HEK293 (cell line): ENCODE data around the gene HS3ST6.

ENCODE experiments used
- CTCF ChIA-PET: fragments of 350-600 bp; formaldehyde crosslinking; extraction: SDS; loops from one replicate; lab custom pipeline; 2021; ENCODE audit warnings: antibody characterized with exemption; lab: Yijun Ruan, JAX
- POLR2A ChIA-PET: fragments of 300-600 bp; formaldehyde crosslinking; extraction: SDS; loops from one replicate; lab custom pipeline; 2020; ENCODE audit warnings: antibody characterized with exemption, inconsistent platforms; lab: Yijun Ruan, JAX
- H3K27ac ChIP-seq: fragments of 200-500 bp; sonication (Bioruptor generic); 2 replicates; pipeline ENCODE4 v1.5.1; 2014; ENCODE audit warnings: low read depth, low read length, control low read depth, inconsistent platforms; ENCODE audit errors: extremely low read depth
- H3K36me3 ChIP-seq, 2 experiments: fragments of 200-500 bp in 1 of 2; sonication (Bioruptor generic) in 1 of 2; 1 replicate in 1 of 2; 2 replicates in 1 of 2; pipeline ENCODE4 v1.5.1; 2014 to 2017; ENCODE audit warnings: inconsistent platforms in 2 of 2, low read length in 2 of 2; ENCODE audit not compliant: control insufficient read depth in 2 of 2, insufficient read depth in 1 of 2
- H3K4me1 ChIP-seq: fragments of 200-500 bp; sonication (Bioruptor generic); 2 replicates; pipeline ENCODE4 v1.5.1; 2014; ENCODE audit warnings: mild to moderate bottlenecking, low read length, inconsistent platforms; ENCODE audit not compliant: control insufficient read depth, insufficient read depth
- H3K4me3 ChIP-seq: 2 replicates; pipeline ENCODE4 v1.5.1; 2011; ENCODE audit warnings: low read depth, mild to moderate bottlenecking, control low read depth, low read length, moderate library complexity
- H3K9me3 ChIP-seq: fragments of 200-500 bp; sonication (Bioruptor generic); 2 replicates; pipeline ENCODE4 v1.5.1; 2014; ENCODE audit warnings: low read depth, low read length, inconsistent platforms; ENCODE audit not compliant: control insufficient read depth, insufficient read depth
- OSR2 ChIP-seq: fragments of 450-650 bp; formaldehyde crosslinking; IDR thresholded peaks from 2 replicates; pipeline ENCODE4 v1.5.1; 2016; ENCODE audit warnings: missing biosample characterization, missing genetic modification characterization
- SP2 ChIP-seq: fragments of 450-650 bp; formaldehyde crosslinking; IDR thresholded peaks from 2 replicates; pipeline ENCODE4 v1.5.1; 2016; ENCODE audit warnings: missing biosample characterization, missing genetic modification characterization
- TCF7L2 ChIP-seq: IDR thresholded peaks from 2 replicates; pipeline ENCODE4 v1.6.1; 2011; ENCODE audit warnings: low read depth, mild to moderate bottlenecking, inconsistent platforms, low read length, moderate library complexity, borderline replicate concordance
- TRIM28 ChIP-seq: IDR thresholded peaks from 2 replicates; pipeline ENCODE4 v1.6.1; 2011; ENCODE audit warnings: low read length, control low read depth, borderline replicate concordance
- ZEB2 ChIP-seq: fragments of 450-650 bp; formaldehyde crosslinking; IDR thresholded peaks from 2 replicates; pipeline ENCODE4 v1.5.1; 2016; ENCODE audit warnings: missing biosample characterization, missing genetic modification characterization
- ZNF121 ChIP-seq: fragments of 450-650 bp; formaldehyde crosslinking; IDR thresholded peaks from 2 replicates; pipeline ENCODE4 v1.5.1; 2016; ENCODE audit warnings: missing biosample characterization, missing genetic modification characterization
- ZNF16 ChIP-seq: fragments of 450-650 bp; formaldehyde crosslinking; IDR thresholded peaks from 2 replicates; pipeline ENCODE4 v1.5.1; 2016; ENCODE audit warnings: low read depth, missing biosample characterization, missing genetic modification characterization
- ZNF184 ChIP-seq: fragments of 450-650 bp; IDR thresholded peaks from 2 replicates; pipeline ENCODE4 v1.5.1; 2018; ENCODE audit warnings: missing biosample characterization, mild to moderate bottlenecking, missing genetic modification characterization
- ZNF19 ChIP-seq: fragments of 450-650 bp; formaldehyde crosslinking; IDR thresholded peaks from 2 replicates; pipeline ENCODE4; 2016; ENCODE audit warnings: missing biosample characterization, missing genetic modification characterization, low read depth
- ZNF221 ChIP-seq: fragments of 450-650 bp; formaldehyde crosslinking; IDR thresholded peaks from 2 replicates; pipeline ENCODE4 v1.5.1; 2017; ENCODE audit warnings: missing biosample characterization, missing genetic modification characterization, borderline replicate concordance
- ZNF248 ChIP-seq: fragments of 450-650 bp; formaldehyde crosslinking; IDR thresholded peaks from 2 replicates; pipeline ENCODE4 v1.5.1; 2017; ENCODE audit warnings: missing biosample characterization, missing genetic modification characterization
- ZNF354C ChIP-seq: fragments of 450-650 bp; formaldehyde crosslinking; IDR thresholded peaks from 2 replicates; pipeline ENCODE4 v1.5.1; 2016; ENCODE audit warnings: missing biosample characterization, missing genetic modification characterization, low read depth, borderline replicate concordance
- ZNF473 ChIP-seq: fragments of 450-650 bp; formaldehyde crosslinking; IDR thresholded peaks from 2 replicates; pipeline ENCODE4 v1.5.1; 2017; ENCODE audit warnings: missing biosample characterization, missing genetic modification characterization
- ZNF626 ChIP-seq: fragments of 450-650 bp; sonication (Bioruptor Pico); formaldehyde crosslinking; IDR thresholded peaks from 2 replicates; pipeline ENCODE4 v1.5.1; 2018; ENCODE audit warnings: missing biosample characterization, missing genetic modification characterization, inconsistent platforms
- ZNF658 ChIP-seq: fragments of 450-650 bp; formaldehyde crosslinking; IDR thresholded peaks from 2 replicates; pipeline ENCODE4; 2016; ENCODE audit warnings: missing biosample characterization, missing genetic modification characterization
- ZNF677 ChIP-seq: fragments of 450-650 bp; IDR thresholded peaks from 2 replicates; pipeline ENCODE4 v1.5.0; 2018; ENCODE audit warnings: missing biosample characterization, mild to moderate bottlenecking, missing genetic modification characterization, moderate library complexity
- ZNF792 ChIP-seq: fragments of 450-650 bp; formaldehyde crosslinking; IDR thresholded peaks from 2 replicates; pipeline ENCODE4 v1.5.1; 2016; ENCODE audit warnings: missing biosample characterization, missing genetic modification characterization
- TF ChIP-seq, protein P1 (sequence below): fragments of 450-650 bp; formaldehyde crosslinking; IDR thresholded peaks from 2 replicates; pipeline ENCODE4 v1.5.1; 2016; ENCODE audit warnings: missing biosample characterization, missing genetic modification characterization, borderline replicate concordance
- TF ChIP-seq, protein P2 (sequence below): sonication (generic); formaldehyde crosslinking; IDR thresholded peaks from 2 replicates; pipeline ENCODE4 v1.8.1; 2022; ENCODE audit warnings: mild to moderate bottlenecking, moderate library complexity, missing genetic modification reagents
- TF ChIP-seq, protein P3 (sequence below): fragments of 450-650 bp; formaldehyde crosslinking; IDR thresholded peaks from 2 replicates; pipeline ENCODE4 v1.5.1; 2017; ENCODE audit warnings: missing biosample characterization, mild to moderate bottlenecking, missing genetic modification characterization, moderate library complexity
- TF ChIP-seq, protein P4 (sequence below): fragments of 450-650 bp; formaldehyde crosslinking; IDR thresholded peaks from 2 replicates; pipeline ENCODE4 v1.5.1; 2016; ENCODE audit warnings: missing biosample characterization, missing genetic modification characterization
- TF ChIP-seq, protein P5 (sequence below): fragments of 450-650 bp; formaldehyde crosslinking; IDR thresholded peaks from 2 replicates; pipeline ENCODE4 v1.5.1; 2016; ENCODE audit warnings: missing biosample characterization, missing genetic modification characterization

HS3ST6 gene

DNA sequence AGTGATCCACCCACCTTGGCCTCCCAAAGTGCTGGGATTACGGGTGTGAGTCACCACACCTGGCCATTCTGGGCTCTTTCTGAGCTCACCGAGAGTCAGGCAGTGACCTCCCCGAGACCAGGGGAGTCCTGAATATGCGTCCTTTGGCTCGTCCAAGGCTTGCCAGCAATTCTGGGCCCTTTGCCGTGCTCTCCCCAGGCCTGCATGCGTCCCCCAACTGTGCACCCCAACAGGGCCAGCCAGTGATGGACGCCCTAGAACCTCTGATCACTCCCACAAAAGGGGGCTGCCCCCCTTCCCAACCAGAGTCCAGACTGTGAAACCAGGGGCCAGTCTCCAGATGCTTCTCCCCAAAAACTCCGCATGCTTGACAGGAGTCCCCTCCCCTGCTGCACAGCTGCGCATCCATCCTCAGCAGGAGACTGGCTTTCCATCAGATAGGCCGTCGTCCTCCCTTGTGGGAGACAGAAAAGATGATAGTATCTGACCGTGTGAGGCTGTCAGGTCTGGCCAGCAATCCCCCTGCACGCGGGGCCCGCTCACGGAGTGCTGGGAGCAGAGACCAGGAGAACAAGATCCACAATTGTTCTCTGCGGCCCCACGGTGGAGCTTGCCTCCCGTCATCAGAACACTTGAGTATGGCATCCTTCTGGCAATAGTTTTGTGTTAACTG, 15.5 kb downstream of the HS3ST6 start:
- TF ChIP-seq TRIM28 (no peak), ZNF626 (tag by site-specific recombination) (no peak), ZNF354C (no peak), SP2 (no peak), OSR2 (tag by site-specific recombination) (no peak), ZNF658 (tag by site-specific recombination) (no peak), ZNF248 (no peak), ZNF792 (tag by site-specific recombination) (no peak)
- TF ChIP-seq, protein P1, sequence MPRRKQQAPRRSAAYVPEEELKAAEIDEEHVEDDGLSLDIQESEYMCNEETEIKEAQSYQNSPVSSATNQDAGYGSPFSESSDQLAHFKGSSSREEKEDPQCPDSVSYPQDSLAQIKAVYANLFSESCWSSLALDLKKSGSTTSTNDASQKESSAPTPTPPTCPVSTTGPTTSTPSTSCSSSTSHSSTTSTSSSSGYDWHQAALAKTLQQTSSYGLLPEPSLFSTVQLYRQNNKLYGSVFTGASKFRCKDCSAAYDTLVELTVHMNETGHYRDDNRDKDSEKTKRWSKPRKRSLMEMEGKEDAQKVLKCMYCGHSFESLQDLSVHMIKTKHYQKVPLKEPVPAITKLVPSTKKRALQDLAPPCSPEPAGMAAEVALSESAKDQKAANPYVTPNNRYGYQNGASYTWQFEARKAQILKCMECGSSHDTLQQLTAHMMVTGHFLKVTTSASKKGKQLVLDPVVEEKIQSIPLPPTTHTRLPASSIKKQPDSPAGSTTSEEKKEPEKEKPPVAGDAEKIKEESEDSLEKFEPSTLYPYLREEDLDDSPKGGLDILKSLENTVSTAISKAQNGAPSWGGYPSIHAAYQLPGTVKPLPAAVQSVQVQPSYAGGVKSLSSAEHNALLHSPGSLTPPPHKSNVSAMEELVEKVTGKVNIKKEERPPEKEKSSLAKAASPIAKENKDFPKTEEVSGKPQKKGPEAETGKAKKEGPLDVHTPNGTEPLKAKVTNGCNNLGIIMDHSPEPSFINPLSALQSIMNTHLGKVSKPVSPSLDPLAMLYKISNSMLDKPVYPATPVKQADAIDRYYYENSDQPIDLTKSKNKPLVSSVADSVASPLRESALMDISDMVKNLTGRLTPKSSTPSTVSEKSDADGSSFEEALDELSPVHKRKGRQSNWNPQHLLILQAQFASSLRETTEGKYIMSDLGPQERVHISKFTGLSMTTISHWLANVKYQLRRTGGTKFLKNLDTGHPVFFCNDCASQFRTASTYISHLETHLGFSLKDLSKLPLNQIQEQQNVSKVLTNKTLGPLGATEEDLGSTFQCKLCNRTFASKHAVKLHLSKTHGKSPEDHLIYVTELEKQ (tag by site-specific recombination), result no peak
- TF ChIP-seq, protein P2, sequence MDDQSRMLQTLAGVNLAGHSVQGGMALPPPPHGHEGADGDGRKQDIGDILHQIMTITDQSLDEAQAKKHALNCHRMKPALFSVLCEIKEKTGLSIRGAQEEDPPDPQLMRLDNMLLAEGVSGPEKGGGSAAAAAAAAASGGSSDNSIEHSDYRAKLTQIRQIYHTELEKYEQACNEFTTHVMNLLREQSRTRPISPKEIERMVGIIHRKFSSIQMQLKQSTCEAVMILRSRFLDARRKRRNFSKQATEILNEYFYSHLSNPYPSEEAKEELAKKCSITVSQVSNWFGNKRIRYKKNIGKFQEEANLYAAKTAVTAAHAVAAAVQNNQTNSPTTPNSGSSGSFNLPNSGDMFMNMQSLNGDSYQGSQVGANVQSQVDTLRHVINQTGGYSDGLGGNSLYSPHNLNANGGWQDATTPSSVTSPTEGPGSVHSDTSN (CRISPR knock-in tag), result no peak
- TF ChIP-seq, all 188 proteins: peak for 0
- no peaks in the 10 kb centered on the region for H3K36me3 ChIP-seq
- no peak overlapping the region for H3K27ac ChIP-seq
- CTCF ChIA-PET, result interaction anchor here (0.9 kb wide), 1 partner anchor 21 kb away, joined by 3 read pairs; no protein-coding TSS in a partner anchor
- POLR2A ChIA-PET, result interaction anchor here (0.7 kb wide), 1 partner anchor 48 kb away, joined by 7 read pairs; no protein-coding TSS in a partner anchor
- no peaks in the 10 kb centered on the region for H3K9me3 ChIP-seq
- H3K4me1 ChIP-seq, result no peaks in the 10 kb centered on the region
- H3K4me3 ChIP-seq, result no peak overlapping the region

DNA sequence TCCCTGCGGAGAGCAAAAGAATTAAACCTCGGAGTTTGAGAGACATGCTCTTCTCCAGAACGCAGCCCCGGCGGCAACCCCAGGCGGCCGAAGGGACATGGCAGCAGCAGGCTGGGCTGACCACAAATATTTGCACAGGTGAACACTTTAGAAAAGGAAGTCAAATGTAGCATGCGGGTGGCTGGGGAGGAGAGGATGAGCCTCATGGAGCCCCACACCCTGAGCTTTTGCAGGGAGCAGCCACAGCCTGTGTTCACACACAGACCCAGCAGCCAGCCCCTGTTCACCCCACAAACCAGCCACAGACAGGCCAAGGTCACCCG, 17.8 kb downstream of the HS3ST6 start:
- no peaks in the 10 kb centered on the region for H3K9me3 ChIP-seq
- ChIA-PET CTCF (interaction anchor here (0.7 to 1.5 kb wide), 3 partner anchors 19 to 29 kb away, joined by 3 to 5 read pairs (median 4); no protein-coding TSS in a partner anchor), POLR2A (no interaction called here)
- H3K36me3 ChIP-seq, result no peaks in the 10 kb centered on the region
- TF ChIP-seq ZNF19 (tag by site-specific recombination) (no peak), ZNF121 (tag by site-specific recombination) (no peak), ZNF221 (tag by site-specific recombination) (no peak), ZNF184 (no peak), ZEB2 (tag by site-specific recombination) (no peak), ZNF677 (tag by site-specific recombination) (no peak), ZNF473 (no peak), TCF7L2 (no peak), ZNF16 (tag by site-specific recombination) (no peak)
- TF ChIP-seq, protein P3, sequence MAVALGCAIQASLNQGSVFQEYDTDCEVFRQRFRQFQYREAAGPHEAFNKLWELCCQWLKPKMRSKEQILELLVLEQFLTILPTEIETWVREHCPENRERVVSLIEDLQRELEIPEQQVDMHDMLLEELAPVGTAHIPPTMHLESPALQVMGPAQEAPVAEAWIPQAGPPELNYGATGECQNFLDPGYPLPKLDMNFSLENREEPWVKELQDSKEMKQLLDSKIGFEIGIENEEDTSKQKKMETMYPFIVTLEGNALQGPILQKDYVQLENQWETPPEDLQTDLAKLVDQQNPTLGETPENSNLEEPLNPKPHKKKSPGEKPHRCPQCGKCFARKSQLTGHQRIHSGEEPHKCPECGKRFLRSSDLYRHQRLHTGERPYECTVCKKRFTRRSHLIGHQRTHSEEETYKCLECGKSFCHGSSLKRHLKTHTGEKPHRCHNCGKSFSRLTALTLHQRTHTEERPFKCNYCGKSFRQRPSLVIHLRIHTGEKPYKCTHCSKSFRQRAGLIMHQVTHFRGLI (tag by site-specific recombination), result no peak
- TF ChIP-seq, protein P4, sequence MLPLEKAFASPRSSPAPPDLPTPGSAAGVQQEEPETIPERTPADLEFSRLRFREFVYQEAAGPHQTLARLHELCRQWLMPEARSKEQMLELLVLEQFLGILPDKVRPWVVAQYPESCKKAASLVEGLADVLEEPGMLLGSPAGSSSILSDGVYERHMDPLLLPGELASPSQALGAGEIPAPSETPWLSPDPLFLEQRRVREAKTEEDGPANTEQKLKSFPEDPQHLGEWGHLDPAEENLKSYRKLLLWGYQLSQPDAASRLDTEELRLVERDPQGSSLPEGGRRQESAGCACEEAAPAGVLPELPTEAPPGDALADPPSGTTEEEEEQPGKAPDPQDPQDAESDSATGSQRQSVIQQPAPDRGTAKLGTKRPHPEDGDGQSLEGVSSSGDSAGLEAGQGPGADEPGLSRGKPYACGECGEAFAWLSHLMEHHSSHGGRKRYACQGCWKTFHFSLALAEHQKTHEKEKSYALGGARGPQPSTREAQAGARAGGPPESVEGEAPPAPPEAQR (tag by site-specific recombination), result no peak
- TF ChIP-seq, protein P5, sequence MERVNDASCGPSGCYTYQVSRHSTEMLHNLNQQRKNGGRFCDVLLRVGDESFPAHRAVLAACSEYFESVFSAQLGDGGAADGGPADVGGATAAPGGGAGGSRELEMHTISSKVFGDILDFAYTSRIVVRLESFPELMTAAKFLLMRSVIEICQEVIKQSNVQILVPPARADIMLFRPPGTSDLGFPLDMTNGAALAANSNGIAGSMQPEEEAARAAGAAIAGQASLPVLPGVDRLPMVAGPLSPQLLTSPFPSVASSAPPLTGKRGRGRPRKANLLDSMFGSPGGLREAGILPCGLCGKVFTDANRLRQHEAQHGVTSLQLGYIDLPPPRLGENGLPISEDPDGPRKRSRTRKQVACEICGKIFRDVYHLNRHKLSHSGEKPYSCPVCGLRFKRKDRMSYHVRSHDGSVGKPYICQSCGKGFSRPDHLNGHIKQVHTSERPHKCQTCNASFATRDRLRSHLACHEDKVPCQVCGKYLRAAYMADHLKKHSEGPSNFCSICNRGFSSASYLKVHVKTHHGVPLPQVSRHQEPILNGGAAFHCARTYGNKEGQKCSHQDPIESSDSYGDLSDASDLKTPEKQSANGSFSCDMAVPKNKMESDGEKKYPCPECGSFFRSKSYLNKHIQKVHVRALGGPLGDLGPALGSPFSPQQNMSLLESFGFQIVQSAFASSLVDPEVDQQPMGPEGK, result no peak
- no peak overlapping the region for H3K4me3 ChIP-seq
- no peaks in the 10 kb centered on the region for H3K4me1 ChIP-seq
- H3K27ac ChIP-seq, result no peak overlapping the region
